HCT116 (cell line): ENCODE results near the gene INTS1. TPM values are rescaled to one million over a fixed set of nuclear protein-coding genes. Genes with fewer than 3 reads are reported as not detected.
A peak's percentile ranks its signal among the peaks of the same experiment; 100 is the strongest.

Experiments used
- ATAC-seq: fragments of 200-7000 bp; cut with Tn5 transposase; 2 replicates; pipeline ENCODE4 v1.9.1; 2020; ENCODE audit warnings: mild to moderate bottlenecking, moderate library complexity
- BruUV-seq: library from RNA; stranded (reverse); fragments of 400-500 nt; replicated peaks from 2 replicates; lab custom pipeline; 2021; lab: Mats Ljungman, UMichigan
- CTCF ChIA-PET: fragments of 300-600 bp; sonication (Branson Sonifier 250); formaldehyde crosslinking; loops from one replicate; lab custom pipeline; 2021; ENCODE audit warnings: antibody characterized with exemption; lab: Charles Lee
- POLR2A ChIA-PET: fragments of 300-600, 350-600 bp; sonication (Branson Sonifier 250); formaldehyde crosslinking; loops from one replicate; lab custom pipeline; 2021; ENCODE audit warnings: antibody characterized with exemption; lab: Charles Lee
- RAD21 ChIA-PET, 2 experiments: fragments of 300-600 bp; sonication (Branson Sonifier 250); formaldehyde crosslinking; loops; one replicate each; lab custom pipeline; 2023; ENCODE audit warnings: low total read pairs in 2 of 2; ENCODE audit not compliant: uncharacterized antibody in 2 of 2, unreplicated experiment in 2 of 2, low non-redundant PET in 1 of 2; lab: Charles Lee
- DNase-seq: peaks from one replicate; pipeline ENCODE4 v3.0.0-alpha.2; 2010; ENCODE audit warnings: low read depth, low spot score
- H2AFZ ChIP-seq: fragments of 200-600 bp; shearing (Covaris generic), sonication (generic); 2 replicates; pipeline ENCODE4 v1.6.1; 2017; ENCODE audit warnings: low read depth, mixed run types, mixed read lengths, antibody characterized with exemption, low read length; ENCODE audit not compliant: poor library complexity, severe bottlenecking
- H3K27ac ChIP-seq: 2 replicates; pipeline ENCODE4 v1.5.1; 2012; ENCODE audit warnings: low read depth, low read length
- H3K27me3 ChIP-seq: fragments of 200-600 bp; sonication (generic); 2 replicates; pipeline ENCODE4 v1.6.1; 2016; ENCODE audit warnings: mixed run types, low read length, mixed read lengths; ENCODE audit not compliant: insufficient read depth
- H3K36me3 ChIP-seq, 2 experiments: fragments of 200-500 bp in 1 of 2; fragments of 200-600 bp in 1 of 2; sonication (Bioruptor generic) in 1 of 2; sonication (generic) in 1 of 2; 2 replicates each; pipeline versions ENCODE4 v1.5.1 to v1.6.1; 2014 to 2016; ENCODE audit warnings: low read length in 2 of 2, inconsistent platforms in 1 of 2, mixed read lengths in 1 of 2, mixed run types in 1 of 2; ENCODE audit not compliant: insufficient read depth in 2 of 2, control insufficient read depth in 1 of 2
- H3K4me1 ChIP-seq, 2 experiments: fragments of 200-600 bp in 1 of 2; sonication (generic) in 1 of 2; 2 replicates each; pipeline versions ENCODE4 v1.5.1 to v1.6.1; 2012 to 2017; ENCODE audit warnings: low read length in 2 of 2, inconsistent platforms in 1 of 2, mild to moderate bottlenecking in 1 of 2, mixed read lengths in 1 of 2, mixed run types in 1 of 2, moderate library complexity in 1 of 2; ENCODE audit not compliant: insufficient read depth in 2 of 2, control insufficient read depth in 1 of 2
- H3K4me2 ChIP-seq: fragments of 200-600 bp; sonication (generic); 2 replicates; pipeline ENCODE4 v1.6.1; 2017; ENCODE audit warnings: mixed run types, low read length, mixed read lengths
- H3K4me3 ChIP-seq, 2 experiments: fragments of 200-600 bp in 1 of 2; sonication (generic) in 1 of 2; replicated peaks in 1 of 2; 2 replicates each; pipeline ENCODE4 v1.5.1; 2011 to 2016; ENCODE audit warnings: low read length in 2 of 2, control low read depth in 1 of 2, low read depth in 1 of 2, mild to moderate bottlenecking in 1 of 2, mixed read lengths in 1 of 2, mixed run types in 1 of 2
- H3K79me2 ChIP-seq: fragments of 200-600 bp; sonication (generic); 2 replicates; pipeline ENCODE4 v1.6.1; 2017; ENCODE audit warnings: mild to moderate bottlenecking, mixed run types, low read length, moderate library complexity, mixed read lengths; ENCODE audit not compliant: insufficient read depth
- H3K9ac ChIP-seq: fragments of 200-600 bp; sonication (generic); 2 replicates; pipeline ENCODE4 v1.6.1; 2016; ENCODE audit warnings: low read length, mixed read lengths
- H3K9me2 ChIP-seq: fragments of 200-600 bp; sonication (generic), shearing (Covaris generic); 2 replicates; pipeline ENCODE4 v1.6.1; 2017; ENCODE audit warnings: mixed run types, mild to moderate bottlenecking, moderate library complexity; ENCODE audit not compliant: insufficient read depth
- H3K9me3 ChIP-seq, 2 experiments: fragments of 200-500 bp in 1 of 2; fragments of 200-600 bp in 1 of 2; sonication (Bioruptor generic) in 1 of 2; sonication (generic) in 1 of 2; 2 replicates each; pipeline ENCODE4 v1.6.1; 2014 to 2017; ENCODE audit warnings: low read length in 2 of 2, mixed read lengths in 2 of 2, inconsistent platforms in 1 of 2, low read depth in 1 of 2, mild to moderate bottlenecking in 1 of 2, mixed run types in 1 of 2, moderate library complexity in 1 of 2; ENCODE audit not compliant: control insufficient read depth in 1 of 2, insufficient read depth in 1 of 2
- H4K20me1 ChIP-seq: fragments of 200-600 bp; sonication (generic), shearing (Covaris generic); 2 replicates; pipeline ENCODE4 v1.6.1; 2017; ENCODE audit warnings: mixed run types, mild to moderate bottlenecking, moderate library complexity; ENCODE audit not compliant: insufficient read depth
- ATF3 ChIP-seq: IDR thresholded peaks from 2 replicates; pipeline ENCODE4 v1.6.1; 2012
- CBX3 ChIP-seq: IDR thresholded peaks from 2 replicates; pipeline ENCODE4 v1.6.1; 2012; ENCODE audit warnings: low read depth
- EGR1 ChIP-seq: IDR thresholded peaks from 2 replicates; pipeline ENCODE4 v1.6.1; 2012; ENCODE audit warnings: low read depth
- EZH2phosphoT487 ChIP-seq: fragments of 200-600 bp; IDR thresholded peaks from 2 replicates; pipeline ENCODE4 v1.6.1; 2018; ENCODE audit warnings: antibody characterized with exemption, borderline replicate concordance
- FOSL1 ChIP-seq: IDR thresholded peaks from 2 replicates; pipeline ENCODE4 v1.6.1; 2012; ENCODE audit warnings: low read depth
- JUND ChIP-seq: IDR thresholded peaks from 2 replicates; pipeline ENCODE4 v1.6.1; 2012
- MAX ChIP-seq: IDR thresholded peaks from 2 replicates; pipeline ENCODE4 v1.6.1; 2012
- POLR2A ChIP-seq: IDR thresholded peaks from 2 replicates; pipeline ENCODE4 v1.7.0; 2011; ENCODE audit warnings: borderline replicate concordance; ENCODE audit not compliant: insufficient read depth, insufficient read length; ENCODE audit errors: extremely low read depth
- POLR2AphosphoS5 ChIP-seq: IDR thresholded peaks from 2 replicates; pipeline ENCODE4 v1.6.1; 2011; ENCODE audit warnings: mild to moderate bottlenecking, low read depth, low read length, moderate library complexity
- RAD21 ChIP-seq: IDR thresholded peaks from 2 replicates; pipeline ENCODE4 v1.6.1; 2012; ENCODE audit warnings: low read depth, mild to moderate bottlenecking
- SIN3A ChIP-seq: IDR thresholded peaks from 2 replicates; pipeline ENCODE4 v1.6.1; 2012; ENCODE audit warnings: low read depth
- SRF ChIP-seq: IDR thresholded peaks from 2 replicates; pipeline ENCODE4 v1.6.1; 2012; ENCODE audit warnings: low read depth
- ZBTB33 ChIP-seq: IDR thresholded peaks from 2 replicates; pipeline ENCODE4 v1.6.1; 2011; ENCODE audit warnings: mild to moderate bottlenecking, low read length, moderate library complexity; ENCODE audit not compliant: insufficient replicate concordance; ENCODE audit errors: extremely low read depth
- ZFX ChIP-seq: fragments of 450-650 bp; IDR thresholded peaks from 2 replicates; pipeline ENCODE4 v1.6.1; 2017
- ZNF274 ChIP-seq: fragments of 200-500 bp; sonication (Bioruptor generic); IDR thresholded peaks from 2 replicates; pipeline ENCODE4 v1.6.1; 2014; ENCODE audit warnings: mild to moderate bottlenecking, low read depth, low read length, inconsistent platforms
- intact Hi-C: fragments of 100-400 bp; cut with micrococcal nuclease; formaldehyde crosslinking; loops from 2 replicates; pipeline ENCODE4 v1.10.0; 2022
- total RNA-seq: library from RNA; stranded (reverse); gene quantifications from one replicate; pipeline ENCODE4 v1.2.1, GENCODE V29; 2021; ENCODE audit not compliant: unreplicated experiment

Gene INTS1
- total RNA-seq, 1 experiment from 2014 or later = 167 TPM

GRCh38 chr7:1530946-1531262 lies 26.7 kb upstream of the INTS1 start:
- ChIA-PET CTCF (no interaction called here), RAD21 (no interaction called here), POLR2A (no interaction called here)
- intact Hi-C loops = no loop called here
- H3K9me3 ChIP-seq = no peaks in the 10 kb centered on the region
- H3K36me3 ChIP-seq = peaks cover 0 to 2% of the 10 kb centered on the region in 2 experiments; a peak in 2 of 4 replicates
- H3K79me2 ChIP-seq = peaks cover 49% of the 10 kb centered on the region
- TF ChIP-seq FOSL1 = no peak
- TF ChIP-seq ZFX = peak; percentile 65; the same call in 1 of the 2 replicates
- DNase-seq = no peak
- H3K4me3 ChIP-seq = peak overlapping the region; percentile 78 to 82
- no TSS peak for BruUV-seq
- peak overlapping the region; percentile 95 for H3K9ac ChIP-seq
- ATAC-seq = peak; percentile 15
- H2AFZ ChIP-seq = no peak overlapping the region
- H3K9me2 ChIP-seq = no peaks in the 10 kb centered on the region
- no peaks in the 10 kb centered on the region; the same call in 1 of the 2 replicates for H4K20me1 ChIP-seq
- no peaks in the 10 kb centered on the region for H3K27me3 ChIP-seq
- peak overlapping the region; percentile 86 for H3K4me2 ChIP-seq
- peak overlapping the region; percentile 92 for H3K27ac ChIP-seq
- peaks cover 48 to 80% of the 10 kb centered on the region in 2 experiments for H3K4me1 ChIP-seq

- Histone ChIP-seq H3K9me2 (no peaks in the 10 kb centered on the region), H3K4me1 (peaks cover 43 to 71% of the 10 kb centered on the region in 2 experiments), H3K4me3 (peak overlapping the region; percentile 45 to 52), H3K4me2 (peak overlapping the region; percentile 79), H3K27ac (peak overlapping the region; percentile 33; the same call in 1 of the 2 replicates), H2AFZ (peak overlapping the region; percentile 35), H4K20me1 (no peaks in the 10 kb centered on the region; the same call in 1 of the 2 replicates), H3K9ac (peak overlapping the region; percentile 59), H3K79me2 (peaks cover 35% of the 10 kb centered on the region), H3K27me3 (no peaks in the 10 kb centered on the region), H3K36me3 (no peaks in the 10 kb centered on the region), H3K9me3 (no peaks in the 10 kb centered on the region)
- no peak for DNase-seq
- no TSS peak for BruUV-seq
- intact Hi-C loops = no loop called here
- CTCF ChIA-PET = no interaction called here
- POLR2A ChIA-PET = no interaction called here
- ATAC-seq = no peak
- RAD21 ChIA-PET = interaction anchor here in 1 of 2 experiments (0.6 kb wide), 1 partner anchor 23 kb away, joined by 4 read pairs; no protein-coding TSS in a partner anchor
- no peak for TF ChIP-seq RAD21
- no peak for TF ChIP-seq POLR2A
- no peak for TF ChIP-seq SRF
- TF ChIP-seq CBX3 = no peak
- no peak for TF ChIP-seq FOSL1
- TF ChIP-seq ZNF274 = no peak
- TF ChIP-seq MAX = no peak
- TF ChIP-seq EGR1 = no peak
- no peak for TF ChIP-seq ZBTB33
- TF ChIP-seq ATF3 = no peak
- no peak for TF ChIP-seq EZH2phosphoT487
- TF ChIP-seq SIN3A = no peak
- TF ChIP-seq POLR2AphosphoS5 = no peak
- no peak for TF ChIP-seq JUND
Observed at GRCh38 chr7:1529383-1530116, 25.4 kb upstream of the INTS1 start.
